ENCODE measurements around the gene COG4.

The COG4 gene

DNA sequence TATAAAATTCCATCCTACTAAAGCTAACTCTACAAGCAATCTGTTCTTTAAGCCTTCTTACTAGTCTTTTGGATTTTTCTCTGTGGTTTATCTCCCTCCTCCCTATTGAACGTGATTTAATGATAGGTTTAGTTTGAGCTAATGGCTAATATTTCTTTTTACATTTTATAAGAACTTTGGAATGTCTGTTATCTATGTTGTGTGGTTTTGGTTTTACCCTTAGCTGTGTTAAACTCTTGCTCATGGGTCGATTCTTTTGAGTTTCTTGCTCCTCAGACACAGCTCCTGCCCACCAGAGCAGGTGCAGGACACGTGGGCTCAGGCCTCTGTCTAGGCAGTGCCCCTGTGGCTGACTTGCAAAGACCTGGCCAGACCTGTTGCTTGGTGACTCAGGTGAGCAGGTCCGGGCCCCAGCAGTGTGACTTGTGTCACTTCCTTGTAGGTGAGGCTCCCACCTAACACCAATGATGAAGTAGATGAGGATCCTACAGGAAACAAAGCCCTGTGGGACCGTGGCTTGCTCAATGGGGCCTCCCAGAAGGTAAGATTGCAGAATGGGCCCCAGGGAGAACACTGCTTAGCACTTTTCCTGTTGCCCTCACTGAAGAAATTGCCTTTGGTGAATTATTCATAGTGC lies 45.4 kb upstream of the COG4 start:
- no peak overlapping the region for H3K4me2 ChIP-seq (ENCODE audit: insufficient read depth, low read length)
- H3K9ac ChIP-seq (ENCODE audit: low read depth, low read length), result no peak overlapping the region
- TF ChIP-seq, protein P1, sequence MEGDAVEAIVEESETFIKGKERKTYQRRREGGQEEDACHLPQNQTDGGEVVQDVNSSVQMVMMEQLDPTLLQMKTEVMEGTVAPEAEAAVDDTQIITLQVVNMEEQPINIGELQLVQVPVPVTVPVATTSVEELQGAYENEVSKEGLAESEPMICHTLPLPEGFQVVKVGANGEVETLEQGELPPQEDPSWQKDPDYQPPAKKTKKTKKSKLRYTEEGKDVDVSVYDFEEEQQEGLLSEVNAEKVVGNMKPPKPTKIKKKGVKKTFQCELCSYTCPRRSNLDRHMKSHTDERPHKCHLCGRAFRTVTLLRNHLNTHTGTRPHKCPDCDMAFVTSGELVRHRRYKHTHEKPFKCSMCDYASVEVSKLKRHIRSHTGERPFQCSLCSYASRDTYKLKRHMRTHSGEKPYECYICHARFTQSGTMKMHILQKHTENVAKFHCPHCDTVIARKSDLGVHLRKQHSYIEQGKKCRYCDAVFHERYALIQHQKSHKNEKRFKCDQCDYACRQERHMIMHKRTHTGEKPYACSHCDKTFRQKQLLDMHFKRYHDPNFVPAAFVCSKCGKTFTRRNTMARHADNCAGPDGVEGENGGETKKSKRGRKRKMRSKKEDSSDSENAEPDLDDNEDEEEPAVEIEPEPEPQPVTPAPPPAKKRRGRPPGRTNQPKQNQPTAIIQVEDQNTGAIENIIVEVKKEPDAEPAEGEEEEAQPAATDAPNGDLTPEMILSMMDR (IDR thresholded peaks at IDR 0.05; ENCODE audit: borderline replicate concordance, extremely low read depth, low read length, poor library complexity, severe bottlenecking), result no peak
- no peak for TF ChIP-seq EZH2 (IDR thresholded peaks at IDR 0.05; ENCODE audit: borderline replicate concordance, low read depth, low read length, severe bottlenecking)
- peaks cover 72% of the 10 kb centered on the region for H4K20me1 ChIP-seq (ENCODE audit: insufficient read depth, low read length)
- peaks cover 13% of the 10 kb centered on the region for H3K79me2 ChIP-seq (ENCODE audit: insufficient read depth, low read length)
- no peak overlapping the region for H2AFZ ChIP-seq (ENCODE audit: low read depth, low read length)
- H3K27ac ChIP-seq (ENCODE audit: low read length), result no peak overlapping the region
- H3K27me3 ChIP-seq (ENCODE audit: insufficient read depth, low read length, poor library complexity), result no peaks in the 10 kb centered on the region
- no peaks in the 10 kb centered on the region for H3K9me3 ChIP-seq (ENCODE audit: insufficient read depth, low read length, severe bottlenecking)
- no peaks in the 10 kb centered on the region for H3K4me1 ChIP-seq (ENCODE audit: insufficient read depth, low read length)
- ATAC-seq (ENCODE audit: insufficient read depth, low read depth) (no peak), DNase-seq (no peak)
- H3K4me3 ChIP-seq (ENCODE audit: low read depth in 1 of 2, low read length in 2 of 2), result no peak overlapping the region
- H3K36me3 ChIP-seq (ENCODE audit: insufficient read depth, low read length), result peaks cover 99% of the 10 kb centered on the region

DNA sequence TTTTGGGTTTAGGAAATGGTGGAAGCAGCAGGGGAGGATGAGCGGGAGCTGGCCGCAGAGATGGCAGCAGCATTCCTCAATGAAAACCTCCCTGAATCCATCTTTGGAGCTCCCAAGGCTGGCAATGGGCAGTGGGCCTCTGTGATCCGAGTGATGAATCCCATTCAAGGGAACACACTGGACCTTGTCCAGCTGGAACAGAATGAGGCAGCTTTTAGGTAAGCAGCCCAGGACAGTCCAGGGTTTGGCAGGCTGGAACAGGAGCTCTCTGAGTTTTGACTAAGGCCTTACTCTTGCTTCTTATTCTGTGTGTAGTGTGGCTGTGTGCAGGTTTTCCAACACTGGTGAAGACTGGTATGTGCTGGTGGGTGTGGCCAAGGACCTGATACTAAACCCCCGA lies 41.7 kb upstream of the COG4 start:
- Histone ChIP-seq H3K27ac (ENCODE audit: low read length) (no peak overlapping the region), H3K4me2 (ENCODE audit: insufficient read depth, low read length) (no peak overlapping the region), H3K36me3 (ENCODE audit: insufficient read depth, low read length) (peaks cover 100% of the 10 kb centered on the region), H3K4me1 (ENCODE audit: insufficient read depth, low read length) (no peaks in the 10 kb centered on the region), H3K9me3 (ENCODE audit: insufficient read depth, low read length, severe bottlenecking) (no peaks in the 10 kb centered on the region), H4K20me1 (ENCODE audit: insufficient read depth, low read length) (peaks cover 56% of the 10 kb centered on the region), H3K79me2 (ENCODE audit: insufficient read depth, low read length) (peaks cover 36% of the 10 kb centered on the region), H2AFZ (ENCODE audit: low read depth, low read length) (no peak overlapping the region), H3K27me3 (ENCODE audit: insufficient read depth, low read length, poor library complexity) (no peaks in the 10 kb centered on the region), H3K4me3 (ENCODE audit: low read depth in 1 of 2, low read length in 2 of 2) (no peak overlapping the region), H3K9ac (ENCODE audit: low read depth, low read length) (no peak overlapping the region)
- DNase-seq (no peak), ATAC-seq (ENCODE audit: insufficient read depth, low read depth) (no peak)
- TF ChIP-seq EZH2 (IDR thresholded peaks at IDR 0.05; ENCODE audit: borderline replicate concordance, low read depth, low read length, severe bottlenecking), result no peak
- TF ChIP-seq, protein P1 (IDR thresholded peaks at IDR 0.05; ENCODE audit: borderline replicate concordance, extremely low read depth, low read length, poor library complexity, severe bottlenecking), result no peak

DNA sequence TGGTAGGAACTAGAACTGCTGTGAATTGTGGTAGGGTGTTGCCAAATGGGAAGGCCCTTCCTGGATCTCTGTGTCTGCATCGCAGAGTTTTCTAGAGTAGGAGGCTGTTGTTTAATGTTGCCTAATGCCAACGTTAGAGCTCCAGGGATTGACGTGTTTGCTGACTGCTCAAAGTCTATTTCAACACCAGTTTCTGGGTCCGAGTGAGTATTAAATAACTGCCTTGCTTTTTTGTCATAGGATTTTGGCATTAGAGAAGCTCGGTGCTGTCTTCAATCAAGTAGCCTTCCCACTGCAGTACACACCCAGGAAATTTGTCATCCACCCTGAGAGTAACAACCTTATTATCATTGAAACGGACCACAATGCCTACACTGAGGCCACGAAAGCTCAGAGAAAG lies 40.3 kb upstream of the COG4 start:
- H3K36me3 ChIP-seq (ENCODE audit: insufficient read depth, low read length), result peaks cover 100% of the 10 kb centered on the region
- no peak for ATAC-seq (ENCODE audit: insufficient read depth, low read depth)

More for the DNA sequence above, 40.3 kb upstream of the COG4 start:
- no peaks in the 10 kb centered on the region for H3K27me3 ChIP-seq (ENCODE audit: insufficient read depth, low read length, poor library complexity)
- no peaks in the 10 kb centered on the region for H3K4me1 ChIP-seq (ENCODE audit: insufficient read depth, low read length)
- H3K4me2 ChIP-seq (ENCODE audit: insufficient read depth, low read length), result no peak overlapping the region
- H3K4me3 ChIP-seq (ENCODE audit: low read depth in 1 of 2, low read length in 2 of 2), result no peak overlapping the region
- no peaks in the 10 kb centered on the region for H3K9me3 ChIP-seq (ENCODE audit: insufficient read depth, low read length, severe bottlenecking)
- no peak overlapping the region for H2AFZ ChIP-seq (ENCODE audit: low read depth, low read length)
- H4K20me1 ChIP-seq (ENCODE audit: insufficient read depth, low read length), result peaks cover 56% of the 10 kb centered on the region
- no peak for DNase-seq
- TF ChIP-seq EZH2 (IDR thresholded peaks at IDR 0.05; ENCODE audit: borderline replicate concordance, low read depth, low read length, severe bottlenecking), result no peak
- TF ChIP-seq, protein P1 (IDR thresholded peaks at IDR 0.05; ENCODE audit: borderline replicate concordance, extremely low read depth, low read length, poor library complexity, severe bottlenecking), result no peak
- no peak overlapping the region for H3K27ac ChIP-seq (ENCODE audit: low read length)
- H3K9ac ChIP-seq (ENCODE audit: low read depth, low read length), result no peak overlapping the region
- H3K79me2 ChIP-seq (ENCODE audit: insufficient read depth, low read length), result peaks cover 45% of the 10 kb centered on the region
